Mammary microvascular endothelial cell (primary cell): ENCODE data around the gene RIN1. TPM values are rescaled to one million over a fixed set of nuclear protein-coding genes. Genes with fewer than 3 reads are reported as not detected.

ENCODE experiments used
- total RNA-seq: library from RNA; depleted of rRNA; stranded (reverse); fragments of >200 nt; gene quantifications from 2 replicates; pipeline ENCODE4 v1.2.3, GENCODE V29; 2015

RIN1 gene
- total RNA-seq: 11.2 and 17.5 TPM in 2 replicates

GRCh38 chr11:66336234-66337102, at the start of gene RIN1:
TSS of gene RIN1 (minus strand) at chr11:66336434. CDS start at chr11:66336402, 32 bp downstream.

DNA sequence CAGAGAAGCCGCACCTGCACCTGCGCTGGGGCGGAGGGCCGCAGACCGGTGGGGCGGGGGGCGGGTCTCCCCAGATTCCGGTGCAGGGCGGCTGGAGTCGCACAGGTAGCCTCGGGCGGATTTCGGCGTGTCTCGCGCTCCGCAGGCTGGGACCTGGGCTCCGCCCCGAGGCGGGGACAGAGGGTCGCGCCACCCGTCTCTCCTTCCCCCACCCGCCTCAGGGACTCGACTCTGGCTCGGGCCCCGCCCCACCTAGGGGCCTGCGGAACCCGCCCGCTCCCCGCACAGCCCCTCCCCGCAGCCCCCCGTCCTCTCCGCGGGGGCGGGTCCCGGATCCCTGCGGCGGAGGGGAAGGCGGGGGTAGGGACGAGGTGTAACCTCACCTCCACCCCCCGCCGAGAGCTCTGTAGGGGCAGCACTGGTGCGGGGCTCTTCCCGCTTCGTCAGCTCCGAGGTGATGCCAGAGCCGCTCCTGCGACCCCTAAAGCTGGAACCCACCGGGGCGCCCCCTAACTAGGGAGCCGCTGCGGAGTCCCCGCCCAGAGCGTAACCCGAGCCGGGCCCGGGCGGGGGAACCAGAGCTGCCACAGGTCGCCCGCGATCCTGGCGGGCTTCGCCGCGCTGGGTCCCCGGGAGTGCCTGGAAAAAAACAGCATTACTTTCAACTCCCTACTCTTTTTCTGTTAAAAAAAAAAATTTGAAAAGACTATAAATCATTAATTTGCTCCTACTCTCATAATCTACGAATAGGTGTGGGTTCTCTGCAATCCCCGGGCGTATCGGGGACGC, 35.6 kb upstream of the RIN1 start, which contains the start of gene SLC29A2:
TSS of gene SLC29A2 (minus strand) at position 134 of the 789 bp plus-strand sequence. CDS start 169 bp downstream, outside the sequence.

DNA sequence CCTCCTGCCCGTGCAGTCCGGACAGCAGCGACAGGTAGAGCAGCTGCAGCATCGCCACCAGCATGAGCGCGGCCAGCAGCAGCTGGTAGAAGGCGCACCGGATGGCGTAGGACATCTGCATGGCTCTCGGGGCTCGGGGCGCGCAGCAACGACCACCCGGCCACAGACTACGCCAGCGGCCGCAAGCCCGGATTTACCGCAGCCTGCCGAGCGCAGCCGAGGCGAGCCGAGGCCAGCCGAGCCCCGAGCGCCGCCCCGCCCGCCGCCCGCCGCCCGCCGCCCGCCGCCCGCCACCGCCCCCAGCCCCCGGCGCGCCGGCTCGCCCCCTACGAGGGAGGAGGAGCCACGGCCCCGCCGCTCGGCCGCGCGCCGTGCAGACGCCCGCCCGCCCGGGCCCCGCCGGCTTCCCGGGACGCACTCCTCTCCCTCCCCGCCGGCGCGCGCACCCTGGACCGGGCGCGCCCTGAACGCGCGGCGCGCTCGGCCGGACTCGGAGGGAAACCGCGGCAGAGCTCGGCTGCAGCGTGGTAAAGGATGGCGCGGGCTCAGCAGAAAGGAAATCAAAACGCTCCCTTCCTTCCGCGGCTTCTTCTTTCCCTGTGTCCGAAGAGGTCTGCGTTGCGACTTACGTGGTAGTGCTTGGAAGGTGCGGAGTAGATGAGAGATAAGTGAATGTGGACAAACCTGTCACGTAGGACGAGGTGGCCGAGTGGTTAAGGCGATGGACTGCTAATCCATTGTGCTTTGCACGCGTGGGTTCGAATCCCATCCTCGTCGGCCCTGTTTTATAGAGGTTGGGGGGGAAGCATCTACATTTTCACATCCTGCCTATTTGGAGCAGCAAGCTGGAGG, 11.4 kb upstream of the RIN1 start, which contains the start of gene B4GAT1:
TSS of gene B4GAT1 (minus strand) at position 205 of the 852 bp plus-strand sequence. CDS start at position 121, 84 bp downstream.

GRCh38 chr11:66344550-66345315, 8.5 kb upstream of the RIN1 start, which contains the start of gene BRMS1:
TSS of gene BRMS1 (minus strand) at chr11:66345104. CDS start at chr11:66342234, 2,870 bp downstream.

DNA sequence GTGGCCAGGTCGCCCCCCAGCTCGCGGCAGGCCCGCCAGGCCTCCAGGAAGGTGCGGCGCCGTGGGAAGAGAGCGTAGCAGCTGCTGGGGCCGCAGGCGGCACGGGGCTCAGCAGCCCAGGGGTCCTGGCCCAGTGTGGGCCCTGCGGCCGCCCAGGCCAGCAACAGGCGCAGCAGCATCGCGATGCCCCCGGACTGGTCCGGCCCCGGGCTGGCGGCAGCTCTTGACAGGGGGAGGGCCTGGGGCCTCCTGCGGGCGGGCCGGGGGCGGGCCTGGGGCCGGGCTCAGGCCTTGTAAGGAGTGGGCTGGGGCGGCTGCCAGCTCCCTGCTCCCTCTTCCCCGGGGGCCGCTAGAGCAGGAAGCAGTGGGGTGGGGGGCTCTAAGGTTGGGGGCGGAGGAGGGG, 19.4 kb downstream of the RIN1 start, which contains the start of gene CD248:
TSS of gene CD248 (minus strand) at position 196 of the 403 bp plus-strand sequence. CDS start at position 179, 17 bp downstream.

GRCh38 chr11:66291706-66292542, 44.3 kb downstream of the RIN1 start, which contains the start of gene TMEM151A:
TSS of gene TMEM151A (plus strand) at chr11:66291894. CDS start at chr11:66292014, 120 bp downstream.

GRCh38 chr11:66288671-66289547, 47.3 kb downstream of the RIN1 start, which contains the start of gene YIF1A:
TSS of gene YIF1A (minus strand) at chr11:66289143. CDS start at chr11:66288985, 158 bp downstream.

Other genes with a start within 250 kb of the RIN1 start
- gene KLC2, start 78.7 kb downstream of the RIN1 start, total RNA-seq: 15.7 and 17.4 TPM in 2 replicates
- 170 and 183 TPM in 2 replicates for gene RAB1B, start 67.8 kb downstream of the RIN1 start, total RNA-seq
- gene CNIH2, start 58.3 kb downstream of the RIN1 start, total RNA-seq: not detected in 2 replicates
- 108 and 132 TPM in 2 replicates for gene YIF1A, start 47.3 kb downstream of the RIN1 start, total RNA-seq
- gene TMEM151A, start 44.5 kb downstream of the RIN1 start, total RNA-seq: under 0.01 TPM in 1 of 2 replicates, not detected in the other
- 0.07 and 0.25 TPM in 2 replicates for gene CD248, start 19.4 kb downstream of the RIN1 start, total RNA-seq
- gene BRMS1, start 8.7 kb upstream of the RIN1 start, total RNA-seq: 88.5 and 93.7 TPM in 2 replicates
- 23.2 and 23.9 TPM in 2 replicates for gene B4GAT1, start 11.2 kb upstream of the RIN1 start, total RNA-seq
- 0.13 and 0.30 TPM in 2 replicates for gene SLC29A2, start 35.3 kb upstream of the RIN1 start, total RNA-seq
- not detected in 2 replicates for gene NPAS4, start 84.6 kb upstream of the RIN1 start, total RNA-seq
- gene MRPL11, start 102.4 kb upstream of the RIN1 start, total RNA-seq: 88.5 and 94.8 TPM in 2 replicates
- 3.9 and 6.1 TPM in 2 replicates for gene PELI3, start 130.5 kb upstream of the RIN1 start, total RNA-seq
- gene DPP3, start 144.0 kb upstream of the RIN1 start, total RNA-seq: 78.1 and 88.9 TPM in 2 replicates
- gene BBS1, start 174.2 kb upstream of the RIN1 start, total RNA-seq: 15.7 and 17.3 TPM in 2 replicates
- gene ZDHHC24, start 209.6 kb upstream of the RIN1 start, total RNA-seq: 21.1 and 25.0 TPM in 2 replicates
- gene ACTN3, start 210.5 kb upstream of the RIN1 start, total RNA-seq: not detected in 2 replicates
- 7.4 and 8.3 TPM in 2 replicates for gene CTSF, start 232.2 kb upstream of the RIN1 start, total RNA-seq